ENCODE results near the gene CWC27.

CWC27 gene

GRCh38 chr5:64838376-64838775, 69.6 kb downstream of the CWC27 start:
- H3K27ac Mint-ChIP-seq, result no peak overlapping the region
- H3K4me1 Mint-ChIP-seq (ENCODE audit: low read depth), result no peaks in the 10 kb centered on the region
- H3K4me3 Mint-ChIP-seq, result no peak overlapping the region
- peaks cover 13% of the 10 kb centered on the region for H3K9me3 Mint-ChIP-seq
- peaks cover 7% of the 10 kb centered on the region for H3K36me3 Mint-ChIP-seq (ENCODE audit: low read depth)
- no peaks in the 10 kb centered on the region for H3K27me3 Mint-ChIP-seq (ENCODE audit: low read depth)

GRCh38 chr5:64838803-64839202, 70.1 kb downstream of the CWC27 start:
- Mint-ChIP-seq H3K27me3 (ENCODE audit: low read depth) (no peaks in the 10 kb centered on the region), H3K4me1 (ENCODE audit: low read depth) (no peaks in the 10 kb centered on the region), H3K36me3 (ENCODE audit: low read depth) (peaks cover 7% of the 10 kb centered on the region), H3K27ac (no peak overlapping the region), H3K9me3 (peaks cover 13% of the 10 kb centered on the region), H3K4me3 (no peak overlapping the region)

GRCh38 chr5:64839936-64840335, 71.2 kb downstream of the CWC27 start:
- Mint-ChIP-seq H3K27me3 (ENCODE audit: low read depth) (no peaks in the 10 kb centered on the region), H3K9me3 (peaks cover 15% of the 10 kb centered on the region), H3K4me3 (no peak overlapping the region), H3K36me3 (ENCODE audit: low read depth) (peaks cover 9% of the 10 kb centered on the region), H3K4me1 (ENCODE audit: low read depth) (no peaks in the 10 kb centered on the region), H3K27ac (no peak overlapping the region)

- Mint-ChIP-seq H3K4me3 (no peak overlapping the region), H3K9me3 (peaks cover 26% of the 10 kb centered on the region), H3K4me1 (ENCODE audit: low read depth) (no peaks in the 10 kb centered on the region), H3K27me3 (ENCODE audit: low read depth) (no peaks in the 10 kb centered on the region), H3K27ac (no peak overlapping the region), H3K36me3 (ENCODE audit: low read depth) (peaks cover 18% of the 10 kb centered on the region)
Observed at GRCh38 chr5:64840958-64841357, 72.2 kb downstream of the CWC27 start.

GRCh38 chr5:64853777-64854176, 85.0 kb downstream of the CWC27 start:
- no peak overlapping the region for H3K27ac Mint-ChIP-seq
- no peak overlapping the region for H3K4me3 Mint-ChIP-seq
- no peaks in the 10 kb centered on the region for H3K4me1 Mint-ChIP-seq (ENCODE audit: low read depth)
- H3K27me3 Mint-ChIP-seq (ENCODE audit: low read depth), result no peaks in the 10 kb centered on the region
- H3K36me3 Mint-ChIP-seq (ENCODE audit: low read depth), result peaks cover 6% of the 10 kb centered on the region
- no peaks in the 10 kb centered on the region for H3K9me3 Mint-ChIP-seq

GRCh38 chr5:64854855-64855254, 86.1 kb downstream of the CWC27 start:
- H3K27me3 Mint-ChIP-seq (ENCODE audit: low read depth), result no peaks in the 10 kb centered on the region
- H3K9me3 Mint-ChIP-seq, result no peaks in the 10 kb centered on the region
- no peaks in the 10 kb centered on the region for H3K4me1 Mint-ChIP-seq (ENCODE audit: low read depth)
- peaks cover 4% of the 10 kb centered on the region for H3K36me3 Mint-ChIP-seq (ENCODE audit: low read depth)
- H3K27ac Mint-ChIP-seq, result no peak overlapping the region
- H3K4me3 Mint-ChIP-seq, result no peak overlapping the region

GRCh38 chr5:64859881-64860280, 91.2 kb downstream of the CWC27 start:
- Mint-ChIP-seq H3K36me3 (ENCODE audit: low read depth) (no peaks in the 10 kb centered on the region), H3K27me3 (ENCODE audit: low read depth) (no peaks in the 10 kb centered on the region), H3K4me1 (ENCODE audit: low read depth) (no peaks in the 10 kb centered on the region), H3K4me3 (no peak overlapping the region), H3K27ac (no peak overlapping the region), H3K9me3 (no peaks in the 10 kb centered on the region)

GRCh38 chr5:64861281-64861680, 92.6 kb downstream of the CWC27 start:
- H3K9me3 Mint-ChIP-seq, result no peaks in the 10 kb centered on the region
- no peak overlapping the region for H3K4me3 Mint-ChIP-seq
- no peaks in the 10 kb centered on the region for H3K27me3 Mint-ChIP-seq (ENCODE audit: low read depth)
- H3K36me3 Mint-ChIP-seq (ENCODE audit: low read depth), result no peaks in the 10 kb centered on the region
- no peak overlapping the region for H3K27ac Mint-ChIP-seq
- H3K4me1 Mint-ChIP-seq (ENCODE audit: low read depth), result no peaks in the 10 kb centered on the region

- H3K4me3 Mint-ChIP-seq, result no peak overlapping the region
- H3K27ac Mint-ChIP-seq, result no peak overlapping the region
- H3K9me3 Mint-ChIP-seq, result no peaks in the 10 kb centered on the region
- no peaks in the 10 kb centered on the region for H3K36me3 Mint-ChIP-seq (ENCODE audit: low read depth)
- H3K4me1 Mint-ChIP-seq (ENCODE audit: low read depth), result no peaks in the 10 kb centered on the region
- H3K27me3 Mint-ChIP-seq (ENCODE audit: low read depth), result no peaks in the 10 kb centered on the region
Observed at GRCh38 chr5:64864171-64864570, 95.4 kb downstream of the CWC27 start.

- H3K27me3 Mint-ChIP-seq (ENCODE audit: low read depth), result no peaks in the 10 kb centered on the region
- no peak overlapping the region for H3K27ac Mint-ChIP-seq
- H3K4me1 Mint-ChIP-seq (ENCODE audit: low read depth), result no peaks in the 10 kb centered on the region
Observed at GRCh38 chr5:64865662-64866061, 96.9 kb downstream of the CWC27 start.

GRCh38 chr5:64869419-64869818, 100.7 kb downstream of the CWC27 start:
- H3K27me3 Mint-ChIP-seq (ENCODE audit: low read depth), result no peaks in the 10 kb centered on the region
- H3K4me1 Mint-ChIP-seq (ENCODE audit: low read depth), result no peaks in the 10 kb centered on the region
- no peak overlapping the region for H3K27ac Mint-ChIP-seq
- no peak overlapping the region for H3K4me3 Mint-ChIP-seq
- H3K9me3 Mint-ChIP-seq, result no peaks in the 10 kb centered on the region
- no peaks in the 10 kb centered on the region for H3K36me3 Mint-ChIP-seq (ENCODE audit: low read depth)

More at GRCh38 chr5:64865662-64866061, 96.9 kb downstream of the CWC27 start:
- Mint-ChIP-seq H3K9me3 (no peaks in the 10 kb centered on the region), H3K4me3 (no peak overlapping the region), H3K36me3 (ENCODE audit: low read depth) (no peaks in the 10 kb centered on the region)

- H3K4me1 Mint-ChIP-seq (ENCODE audit: low read depth), result no peaks in the 10 kb centered on the region
- no peaks in the 10 kb centered on the region for H3K36me3 Mint-ChIP-seq (ENCODE audit: low read depth)
- no peak overlapping the region for H3K4me3 Mint-ChIP-seq
- no peaks in the 10 kb centered on the region for H3K9me3 Mint-ChIP-seq
- H3K27ac Mint-ChIP-seq, result no peak overlapping the region
- H3K27me3 Mint-ChIP-seq (ENCODE audit: low read depth), result no peaks in the 10 kb centered on the region
Observed at GRCh38 chr5:64872044-64872443, 103.3 kb downstream of the CWC27 start.

- H3K27me3 Mint-ChIP-seq (ENCODE audit: low read depth), result no peaks in the 10 kb centered on the region
- H3K27ac Mint-ChIP-seq, result no peak overlapping the region
- H3K4me1 Mint-ChIP-seq (ENCODE audit: low read depth), result no peaks in the 10 kb centered on the region
- no peaks in the 10 kb centered on the region for H3K36me3 Mint-ChIP-seq (ENCODE audit: low read depth)
- H3K9me3 Mint-ChIP-seq, result no peaks in the 10 kb centered on the region
- no peak overlapping the region for H3K4me3 Mint-ChIP-seq
Observed at GRCh38 chr5:64873441-64873840, 104.7 kb downstream of the CWC27 start.

- Mint-ChIP-seq H3K4me3 (no peak overlapping the region), H3K9me3 (no peaks in the 10 kb centered on the region), H3K27me3 (ENCODE audit: low read depth) (no peaks in the 10 kb centered on the region), H3K27ac (no peak overlapping the region), H3K4me1 (ENCODE audit: low read depth) (no peaks in the 10 kb centered on the region), H3K36me3 (ENCODE audit: low read depth) (no peaks in the 10 kb centered on the region)
Observed at GRCh38 chr5:64874753-64875152, 106.0 kb downstream of the CWC27 start.

GRCh38 chr5:64876203-64876602, 107.5 kb downstream of the CWC27 start:
- H3K27me3 Mint-ChIP-seq (ENCODE audit: low read depth), result no peaks in the 10 kb centered on the region
- H3K9me3 Mint-ChIP-seq, result no peaks in the 10 kb centered on the region
- H3K4me1 Mint-ChIP-seq (ENCODE audit: low read depth), result no peaks in the 10 kb centered on the region
- no peak overlapping the region for H3K4me3 Mint-ChIP-seq
- H3K27ac Mint-ChIP-seq, result no peak overlapping the region
- H3K36me3 Mint-ChIP-seq (ENCODE audit: low read depth), result no peaks in the 10 kb centered on the region

- Mint-ChIP-seq H3K4me3 (no peak overlapping the region), H3K27me3 (ENCODE audit: low read depth) (no peaks in the 10 kb centered on the region), H3K36me3 (ENCODE audit: low read depth) (no peaks in the 10 kb centered on the region), H3K27ac (no peak overlapping the region), H3K9me3 (no peaks in the 10 kb centered on the region), H3K4me1 (ENCODE audit: low read depth) (no peaks in the 10 kb centered on the region)
Observed at GRCh38 chr5:64880821-64881220, 112.1 kb downstream of the CWC27 start.
